GM12891 (cell line): ENCODE results near the gene MARK4.

Experiments
- POLR2A ChIP-seq: IDR thresholded peaks from 2 replicates; pipeline ENCODE4 v1.6.1; 2011; ENCODE audit warnings: low read depth, low read length, control low read depth
- POLR2AphosphoS5 ChIP-seq: IDR thresholded peaks from 2 replicates; pipeline ENCODE4 v1.6.1; 2011; ENCODE audit warnings: low read depth, low read length, control low read depth

- no peak for TF ChIP-seq POLR2A
- TF ChIP-seq POLR2AphosphoS5: no peak
Observed at GRCh38 chr19:45218911-45219743, 31.9 kb upstream of the MARK4 start.
